Mesenteric fat pad (tissue), 1 donor: ENCODE results near the gene C2orf76. TPM values are rescaled to one million over a fixed set of nuclear protein-coding genes. Genes with fewer than 3 reads are reported as not detected.
"Not testable (repeated sequence)": the region's sequence is repeated elsewhere in the genome, so short reads cannot be mapped to it uniquely, and the experiment has no call there.

Experiments used
- DNase-seq: peaks from one replicate; pipeline ENCODE4 v3.0.0-alpha.2; 2020; ENCODE audit warnings: low spot score
- total RNA-seq: library from RNA; stranded (reverse); fragmentation: NEBNext Ultra II Directional; extraction: Animal tissue kit (Norgen Biotek cat#: 25700); gene quantifications from one replicate; pipeline ENCODE4 v1.2.1, GENCODE V29; 2021
- donor health status: DM: yes; HTN: yes; CAD: no.

The C2orf76 gene
- total RNA-seq, 1 donor from 2014 or later, result 12.5 TPM

- no peak for DNase-seq
Observed at GRCh38 chr2:119377993-119378345, 11.3 kb upstream of the C2orf76 start.

DNA sequence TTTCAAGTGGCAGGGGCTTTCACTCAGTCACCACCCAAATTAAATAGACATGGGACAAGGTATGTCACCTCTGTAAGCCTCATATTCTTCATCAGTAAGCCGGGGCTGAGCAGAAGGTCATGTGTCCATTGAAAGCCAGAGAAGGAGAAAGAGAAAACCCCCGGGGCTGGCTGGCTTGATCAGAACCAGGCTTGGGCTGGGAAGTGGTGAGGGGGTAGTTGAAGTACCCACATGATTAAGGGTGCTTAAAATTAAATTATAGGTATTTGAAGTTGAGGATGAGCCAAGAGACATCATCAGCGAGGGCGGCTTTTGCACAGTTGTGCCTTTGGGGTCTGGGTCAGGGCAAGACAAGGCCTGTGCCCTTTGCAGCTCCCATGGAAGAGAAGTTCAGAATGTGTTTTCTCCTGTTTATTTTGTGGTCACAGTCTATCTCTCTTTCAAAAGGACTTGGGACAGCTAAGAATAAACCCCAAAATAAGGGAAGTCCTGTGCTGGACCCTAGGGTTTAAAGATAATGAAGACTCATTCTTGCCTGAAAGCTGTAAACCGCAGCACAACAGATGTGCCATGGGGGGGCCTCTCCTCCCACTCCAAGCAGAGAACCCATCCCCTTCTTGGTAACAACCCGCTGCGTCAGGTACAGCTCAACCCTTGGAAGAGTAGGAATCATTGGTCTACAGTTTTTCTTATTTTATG is 10.8 kb upstream of the C2orf76 start:
- no peak for DNase-seq

GRCh38 chr2:119376810-119377209 is 10.2 kb upstream of the C2orf76 start:
- no peak for DNase-seq

DNA sequence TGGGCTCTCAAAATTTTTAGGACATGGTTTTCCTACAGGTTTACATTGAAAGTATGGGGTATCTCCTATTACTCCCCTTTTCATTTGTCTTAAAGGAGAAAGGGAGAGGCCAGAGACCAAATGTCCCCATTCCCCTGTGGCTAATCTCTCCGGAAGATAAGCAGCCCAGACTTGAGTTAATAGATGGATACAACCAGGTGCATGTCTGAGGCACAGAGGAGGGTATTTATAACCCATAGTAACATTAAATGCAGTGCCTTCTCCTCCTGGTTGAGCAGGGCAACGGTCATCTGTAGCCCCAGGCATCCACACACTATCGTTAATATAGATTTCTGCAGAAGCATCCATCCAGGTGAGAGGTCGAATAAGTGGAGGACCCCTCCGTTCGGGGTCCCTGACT is 9.8 kb upstream of the C2orf76 start:
- not testable (repeated sequence) for DNase-seq

DNA sequence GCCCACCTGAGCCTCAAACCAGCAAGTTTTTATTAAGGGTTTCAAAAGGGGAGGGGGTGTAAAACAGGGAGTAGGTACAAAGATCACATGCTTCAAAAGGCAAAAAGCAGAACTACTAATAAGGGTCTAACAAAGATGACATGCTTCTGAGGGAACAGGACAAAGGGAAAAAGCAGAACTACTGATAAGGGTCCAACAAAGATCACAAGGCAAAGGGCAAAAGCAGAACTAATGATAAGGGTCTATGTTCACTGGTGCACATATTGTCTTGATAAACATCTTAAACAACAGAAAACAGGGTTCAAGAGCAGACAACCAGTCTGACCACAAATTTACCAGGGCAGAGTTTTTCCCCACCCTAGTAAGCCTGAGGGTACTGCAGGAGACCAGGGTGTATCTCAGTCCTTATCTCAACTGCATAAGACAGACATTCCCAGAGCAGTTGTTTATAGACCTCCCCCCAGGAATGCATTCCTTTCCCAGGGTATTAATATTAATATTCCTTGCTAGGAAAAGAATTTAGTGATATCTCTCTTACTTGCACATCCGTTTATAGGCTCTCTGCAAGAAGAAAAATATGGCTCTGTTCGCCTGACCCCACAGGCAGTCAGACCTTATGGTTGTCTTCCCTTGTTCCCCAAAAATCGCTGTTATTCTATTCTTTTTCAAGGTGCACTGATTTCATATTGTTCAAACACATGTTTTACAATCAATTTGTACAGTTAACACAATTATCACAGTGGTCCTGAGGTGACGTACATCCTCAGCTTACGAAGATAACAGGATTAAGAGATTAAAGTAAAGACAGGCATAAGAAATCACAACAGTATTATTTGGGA is 7.5 kb upstream of the C2orf76 start:
- not testable (repeated sequence) for DNase-seq

- no peak for DNase-seq
Observed at GRCh38 chr2:119372778-119373568, 6.3 kb upstream of the C2orf76 start.

DNA sequence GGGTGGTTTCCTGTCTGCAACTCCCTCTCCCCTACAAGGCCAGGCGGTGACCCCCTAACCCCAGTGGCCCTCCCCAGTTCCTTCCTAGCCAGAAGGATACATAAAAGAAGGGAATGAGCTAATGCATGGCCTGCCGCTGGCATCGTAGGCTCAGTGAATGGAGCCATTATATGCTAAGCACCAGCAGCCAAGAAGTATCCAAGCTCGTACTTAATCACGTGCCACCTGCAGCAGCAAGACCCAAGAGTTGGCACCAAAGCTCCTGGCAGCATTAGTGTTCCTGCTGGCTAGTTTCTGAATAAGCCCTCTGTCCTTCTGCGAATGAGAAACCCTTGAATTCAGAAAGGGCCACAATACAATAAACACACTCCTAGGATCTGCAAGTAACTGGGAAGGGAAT is 4.5 kb upstream of the C2orf76 start:
- no peak for DNase-seq

- no peak for DNase-seq
Observed at GRCh38 chr2:119369845-119370244, 3.2 kb upstream of the C2orf76 start.

- DNase-seq, result no peak
Observed at GRCh38 chr2:119367472-119368099, 952 bp upstream of the C2orf76 start.

- DNase-seq, result no peak
Observed at GRCh38 chr2:119366161-119366648, 429 bp downstream of the C2orf76 start.

DNA sequence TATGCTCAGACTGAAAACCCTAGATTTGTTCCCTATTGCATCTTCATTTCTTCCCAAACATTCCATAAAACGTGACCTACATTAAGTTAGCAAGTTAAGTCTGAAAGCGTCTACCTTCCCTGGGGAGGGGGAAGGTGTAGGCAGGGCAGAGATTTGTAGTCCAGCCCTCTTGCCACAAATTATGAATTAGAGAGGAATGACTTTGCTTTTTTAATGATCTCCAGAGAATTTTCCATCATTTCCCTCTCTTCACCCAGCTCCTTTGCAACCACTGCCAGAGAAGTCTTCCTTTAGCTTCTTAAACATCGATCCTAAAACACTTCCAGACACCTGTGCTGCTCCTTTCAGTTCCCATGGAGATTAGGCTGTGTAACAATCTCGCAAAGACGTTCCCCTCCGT is 1.2 kb downstream of the C2orf76 start:
- no peak for DNase-seq

GRCh38 chr2:119364798-119365197 is 1.8 kb downstream of the C2orf76 start:
- DNase-seq, result no peak

- DNase-seq, result no peak
Observed at GRCh38 chr2:119360423-119360966, 6.1 kb downstream of the C2orf76 start.

DNA sequence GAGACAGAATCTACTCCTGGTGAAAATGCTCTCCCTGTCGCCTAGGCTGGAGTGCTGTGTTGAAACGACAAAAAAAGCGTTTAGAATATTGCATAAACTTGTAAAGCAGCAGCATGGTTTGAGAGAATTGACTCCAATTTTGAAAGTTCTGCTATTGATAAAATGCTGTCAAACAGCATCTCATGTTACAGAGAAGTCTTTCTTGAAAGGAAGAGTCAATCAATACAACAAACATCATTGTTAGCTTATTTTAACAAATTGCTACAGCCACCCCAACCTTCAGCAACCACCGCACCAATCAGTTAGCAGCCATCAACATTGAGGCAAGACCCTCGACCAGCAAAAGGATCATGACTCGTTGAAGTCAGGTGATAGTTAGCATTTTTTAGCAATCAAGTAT is 6.9 kb downstream of the C2orf76 start:
- DNase-seq, result no peak

GRCh38 chr2:119354860-119355259 is 11.8 kb downstream of the C2orf76 start:
- no peak for DNase-seq

- no peak for DNase-seq
Observed at GRCh38 chr2:119352357-119352756, 14.3 kb downstream of the C2orf76 start.

- no peak for DNase-seq
Observed at GRCh38 chr2:119350311-119350998, 16.2 kb downstream of the C2orf76 start.

DNA sequence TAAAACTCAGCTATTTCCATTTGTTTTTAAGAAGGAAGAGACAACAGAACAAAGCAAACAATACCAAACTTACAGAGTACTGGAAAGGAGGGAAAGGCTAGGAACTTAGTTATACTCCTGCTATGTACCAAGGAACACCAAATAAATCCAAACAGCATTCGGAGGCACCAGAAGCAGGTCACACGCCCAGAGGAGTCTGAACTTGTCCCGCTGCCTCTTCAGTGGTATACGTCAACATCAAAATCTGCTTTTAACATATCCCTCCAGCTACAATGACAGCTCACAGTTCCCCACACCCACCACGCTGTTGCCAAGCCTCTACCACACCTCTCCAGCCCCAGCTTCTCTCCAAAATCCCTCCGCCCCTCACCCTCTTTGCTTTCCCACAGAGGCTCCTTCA is 17.3 kb downstream of the C2orf76 start:
- no peak for DNase-seq

DNA sequence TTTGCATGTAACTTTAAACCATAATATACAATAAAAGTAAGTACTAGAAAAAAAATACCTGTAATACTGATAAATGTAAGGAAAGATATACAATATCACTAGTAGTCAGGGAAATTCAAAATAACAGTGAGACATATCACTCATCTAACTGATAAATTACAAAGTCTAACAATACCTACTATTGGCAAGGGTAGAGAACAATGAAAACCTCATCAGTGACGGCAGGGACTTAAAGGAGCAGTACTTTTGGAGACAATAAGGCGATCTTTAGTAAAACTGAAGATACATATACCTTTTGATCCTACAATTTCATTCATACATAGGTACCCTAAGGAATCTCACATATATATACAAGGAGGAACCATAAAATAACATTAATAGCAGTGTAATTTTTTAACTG is 24.9 kb downstream of the C2orf76 start:
- DNase-seq, result no peak

DNA sequence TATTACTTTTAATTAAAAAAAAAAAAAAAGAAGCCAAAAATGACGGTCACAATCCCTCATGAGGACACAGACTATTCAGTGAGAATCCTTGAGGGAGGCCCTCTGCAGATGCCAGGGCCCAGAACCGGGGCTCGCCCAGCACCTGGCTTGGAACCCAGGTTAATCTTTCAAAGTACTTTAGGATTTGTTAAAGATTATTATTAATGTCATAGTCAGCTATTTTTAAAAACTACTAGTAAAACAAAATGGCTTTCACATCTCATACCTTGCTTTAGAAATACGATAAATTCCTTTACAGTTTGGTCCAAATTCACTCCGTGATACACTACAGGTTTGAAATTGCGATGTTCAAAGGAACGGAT is 27.1 kb downstream of the C2orf76 start:
- DNase-seq, result no peak
